Suprapubic skin (tissue), 4 donors: ENCODE data around the gene NHSL1. TPM values are rescaled to one million over a fixed set of nuclear protein-coding genes. Genes with fewer than 3 reads are reported as not detected.

Experiments
- DNase-seq, 2 donors: peaks; one replicate each; pipeline ENCODE4 v3.0.0-alpha.2; 2019; ENCODE audit warnings: low spot score in 2 of 2
- H3K27ac ChIP-seq: fragments of 200-600 bp; sonication (generic); one replicate; pipeline ENCODE4 v1.5.1; 2019
- H3K27me3 ChIP-seq: fragments of 200-600 bp; sonication (generic); one replicate; pipeline ENCODE4 v1.5.1; 2019
- H3K36me3 ChIP-seq: fragments of 200-600 bp; sonication (generic); one replicate; pipeline ENCODE4 v1.5.1; 2019
- H3K4me1 ChIP-seq: fragments of 200-600 bp; sonication (generic); one replicate; pipeline ENCODE4 v1.5.1; 2019
- H3K4me3 ChIP-seq: fragments of 200-600 bp; sonication (generic); one replicate; pipeline ENCODE4 v1.5.1; 2019; ENCODE audit warnings: mild to moderate bottlenecking
- H3K9me3 ChIP-seq: fragments of 200-600 bp; sonication (generic); one replicate; pipeline ENCODE4 v1.5.1; 2019
- EP300 ChIP-seq: sonication (generic); formaldehyde crosslinking; IDR thresholded peaks from one replicate; pipeline ENCODE4 v1.6.1; 2017; ENCODE audit warnings: antibody characterized with exemption
- POLR2A ChIP-seq, 2 donors: fragments of 450-650 bp; IDR thresholded peaks; one replicate each; pipeline ENCODE4 v1.6.1; 2017; ENCODE audit warnings: antibody characterized with exemption in 2 of 2, mild to moderate bottlenecking in 2 of 2, moderate library complexity in 2 of 2
- POLR2AphosphoS5 ChIP-seq, 3 donors: sonication (generic); formaldehyde crosslinking; IDR thresholded peaks; one replicate each; pipeline ENCODE4 v1.6.1; 2017; ENCODE audit warnings: antibody characterized with exemption in 3 of 3
- WGBS: methylation state at CpG from one replicate; pipeline ENCODE4 v1.1.5; 2018; 5-methylcytosine and 5-hydroxymethylcytosine counted together
- total RNA-seq, 4 donors: library from RNA; depleted of rRNA; stranded (reverse); fragments of >200 nt; gene quantifications; one replicate each; pipeline ENCODE4 v1.1.0, GENCODE V29; 2016
- TF ChIP-seq, protein P1 (sequence below), 2 donors: fragments of 200-600 bp in 1 of 2; fragments of 450-650 bp in 1 of 2; sonication (generic) in 1 of 2; IDR thresholded peaks; one replicate each; pipeline ENCODE4 v1.5.1; 2016 to 2019; ENCODE audit warnings: antibody characterized with exemption in 2 of 2, mild to moderate bottlenecking in 1 of 2, moderate library complexity in 1 of 2

The NHSL1 gene, protein sequence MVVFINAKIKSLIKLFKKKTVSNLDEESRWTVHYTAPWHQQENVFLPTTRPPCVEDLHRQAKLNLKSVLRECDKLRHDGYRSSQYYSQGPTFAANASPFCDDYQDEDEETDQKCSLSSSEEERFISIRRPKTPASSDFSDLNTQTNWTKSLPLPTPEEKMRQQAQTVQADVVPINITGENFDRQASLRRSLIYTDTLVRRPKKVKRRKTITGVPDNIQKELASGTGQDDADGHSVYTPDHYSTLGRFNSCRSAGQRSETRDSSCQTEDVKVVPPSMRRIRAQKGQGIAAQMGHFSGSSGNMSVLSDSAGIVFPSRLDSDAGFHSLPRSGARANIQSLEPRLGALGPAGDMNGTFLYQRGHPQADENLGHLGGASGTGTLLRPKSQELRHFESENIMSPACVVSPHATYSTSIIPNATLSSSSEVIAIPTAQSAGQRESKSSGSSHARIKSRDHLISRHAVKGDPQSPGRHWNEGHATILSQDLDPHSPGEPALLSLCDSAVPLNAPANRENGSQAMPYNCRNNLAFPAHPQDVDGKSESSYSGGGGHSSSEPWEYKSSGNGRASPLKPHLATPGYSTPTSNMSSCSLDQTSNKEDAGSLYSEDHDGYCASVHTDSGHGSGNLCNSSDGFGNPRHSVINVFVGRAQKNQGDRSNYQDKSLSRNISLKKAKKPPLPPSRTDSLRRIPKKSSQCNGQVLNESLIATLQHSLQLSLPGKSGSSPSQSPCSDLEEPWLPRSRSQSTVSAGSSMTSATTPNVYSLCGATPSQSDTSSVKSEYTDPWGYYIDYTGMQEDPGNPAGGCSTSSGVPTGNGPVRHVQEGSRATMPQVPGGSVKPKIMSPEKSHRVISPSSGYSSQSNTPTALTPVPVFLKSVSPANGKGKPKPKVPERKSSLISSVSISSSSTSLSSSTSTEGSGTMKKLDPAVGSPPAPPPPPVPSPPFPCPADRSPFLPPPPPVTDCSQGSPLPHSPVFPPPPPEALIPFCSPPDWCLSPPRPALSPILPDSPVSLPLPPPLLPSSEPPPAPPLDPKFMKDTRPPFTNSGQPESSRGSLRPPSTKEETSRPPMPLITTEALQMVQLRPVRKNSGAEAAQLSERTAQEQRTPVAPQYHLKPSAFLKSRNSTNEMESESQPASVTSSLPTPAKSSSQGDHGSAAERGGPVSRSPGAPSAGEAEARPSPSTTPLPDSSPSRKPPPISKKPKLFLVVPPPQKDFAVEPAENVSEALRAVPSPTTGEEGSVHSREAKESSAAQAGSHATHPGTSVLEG (N-terminal part only)
- 100 to 1,000 TPM in 1 of 4 donors, 10 to 100 TPM in 3; 62.6 to 105 (median 79.8) TPM for total RNA-seq

DNA sequence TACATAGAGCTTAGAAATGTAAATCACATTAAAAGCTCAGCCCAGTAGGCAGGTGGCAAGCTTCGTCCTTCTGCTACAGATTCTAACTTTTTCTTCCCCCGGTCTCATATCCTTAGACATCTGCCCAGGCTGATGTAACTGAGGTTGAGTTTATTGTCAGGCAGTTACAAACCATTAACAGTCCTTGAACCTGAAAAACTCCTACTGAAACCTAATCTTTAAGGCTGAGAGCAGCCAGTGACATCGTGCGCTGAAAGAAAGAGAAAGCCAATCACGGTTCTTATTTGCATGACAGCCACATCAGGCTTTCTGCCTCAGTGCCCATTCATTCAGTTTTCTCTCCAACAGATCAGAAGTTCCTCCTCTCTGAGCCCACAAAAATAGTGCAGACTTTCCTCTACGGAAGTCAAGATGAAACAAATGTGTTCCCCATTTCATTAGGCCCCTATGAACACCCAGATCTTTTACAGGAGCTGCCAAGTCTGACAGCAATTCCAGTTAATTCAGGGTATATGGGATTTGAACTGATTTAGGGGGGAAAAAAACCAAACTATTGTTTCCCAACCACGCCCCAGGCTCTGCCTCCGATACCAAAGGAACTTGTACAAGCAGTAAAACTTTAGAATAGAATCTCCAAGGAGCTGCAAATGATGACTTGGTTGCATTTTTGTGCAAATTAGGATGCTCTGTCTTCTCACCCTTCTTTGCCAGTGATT is at the start of gene NHSL1:
TSS of gene NHSL1 (minus strand) at position 192 of the 716 bp plus-strand sequence. CDS start 204 bp downstream, outside the sequence.
- Histone ChIP-seq H3K4me1 (peaks cover 27% of the 10 kb centered on the region), H3K4me3 (peak within 1 kb of the TSS; percentile 2), H3K27ac (no peak within 1 kb of the TSS), H3K27me3 (no peaks in the 10 kb centered on the region), H3K36me3 (no peaks in the 10 kb centered on the region), H3K9me3 (no peaks in the 10 kb centered on the region)
- DNase-seq = no peak
- TF ChIP-seq, protein P1, sequence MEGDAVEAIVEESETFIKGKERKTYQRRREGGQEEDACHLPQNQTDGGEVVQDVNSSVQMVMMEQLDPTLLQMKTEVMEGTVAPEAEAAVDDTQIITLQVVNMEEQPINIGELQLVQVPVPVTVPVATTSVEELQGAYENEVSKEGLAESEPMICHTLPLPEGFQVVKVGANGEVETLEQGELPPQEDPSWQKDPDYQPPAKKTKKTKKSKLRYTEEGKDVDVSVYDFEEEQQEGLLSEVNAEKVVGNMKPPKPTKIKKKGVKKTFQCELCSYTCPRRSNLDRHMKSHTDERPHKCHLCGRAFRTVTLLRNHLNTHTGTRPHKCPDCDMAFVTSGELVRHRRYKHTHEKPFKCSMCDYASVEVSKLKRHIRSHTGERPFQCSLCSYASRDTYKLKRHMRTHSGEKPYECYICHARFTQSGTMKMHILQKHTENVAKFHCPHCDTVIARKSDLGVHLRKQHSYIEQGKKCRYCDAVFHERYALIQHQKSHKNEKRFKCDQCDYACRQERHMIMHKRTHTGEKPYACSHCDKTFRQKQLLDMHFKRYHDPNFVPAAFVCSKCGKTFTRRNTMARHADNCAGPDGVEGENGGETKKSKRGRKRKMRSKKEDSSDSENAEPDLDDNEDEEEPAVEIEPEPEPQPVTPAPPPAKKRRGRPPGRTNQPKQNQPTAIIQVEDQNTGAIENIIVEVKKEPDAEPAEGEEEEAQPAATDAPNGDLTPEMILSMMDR (IDR thresholded peaks at IDR 0.05) = no peak
- no peak for TF ChIP-seq POLR2AphosphoS5 (IDR thresholded peaks at IDR 0.05)
- WGBS = 31% methylated on average over 8 of the region's 8 CpGs

DNA sequence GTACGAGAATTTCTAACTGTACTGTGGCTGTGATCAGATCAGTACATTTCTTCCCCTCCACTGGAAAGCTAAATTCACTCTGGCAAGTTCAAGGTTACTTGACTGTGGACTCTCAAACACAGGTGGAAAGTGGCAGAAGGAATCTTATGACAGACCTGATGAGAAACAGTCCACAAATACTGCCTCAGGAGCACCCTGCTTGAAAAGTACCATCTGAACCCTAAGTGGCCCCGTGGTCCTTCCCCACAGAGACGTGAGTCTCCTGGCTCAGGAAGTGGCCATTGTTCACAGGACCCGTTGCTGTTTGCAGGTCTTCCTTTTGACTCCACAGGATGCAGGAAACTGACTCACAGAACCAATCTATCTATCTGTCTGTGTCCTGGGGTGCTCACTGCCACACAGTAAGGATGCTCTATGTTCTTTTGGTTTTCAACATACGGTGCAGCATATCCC is 47.5 kb upstream of the NHSL1 start:
- peaks cover 23% of the 10 kb centered on the region for H3K4me1 ChIP-seq
- H3K4me3 ChIP-seq = no peak overlapping the region
- H3K27me3 ChIP-seq = no peaks in the 10 kb centered on the region
- H3K27ac ChIP-seq = no peak overlapping the region
- no peak for TF ChIP-seq POLR2A (IDR thresholded peaks at IDR 0.05)
- H3K9me3 ChIP-seq = no peaks in the 10 kb centered on the region
- DNase-seq = no peak
- 68% methylated on average over 5 of the region's 5 CpGs for WGBS
- H3K36me3 ChIP-seq = no peaks in the 10 kb centered on the region

DNA sequence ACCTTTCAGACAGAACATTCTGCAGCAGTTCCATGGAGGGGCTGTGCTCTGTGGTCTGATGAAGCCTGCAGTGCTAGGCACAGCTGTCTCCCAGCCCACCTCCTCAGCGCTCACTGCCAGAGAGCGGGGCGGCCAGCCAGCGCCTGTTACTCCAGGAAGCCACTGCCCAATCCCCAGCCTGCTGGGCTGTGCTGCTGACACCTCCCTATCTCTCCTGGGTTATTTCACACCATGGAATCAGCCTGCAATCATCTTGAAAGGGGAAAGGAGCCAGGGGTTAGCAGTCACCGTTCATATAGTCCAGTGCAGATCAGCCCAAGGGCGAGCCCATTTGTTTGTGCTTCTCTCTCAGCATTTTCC is 46.3 kb upstream of the NHSL1 start:
- no peaks in the 10 kb centered on the region for H3K9me3 ChIP-seq
- H3K27me3 ChIP-seq = no peaks in the 10 kb centered on the region
- peak overlapping the region; percentile 27 for H3K27ac ChIP-seq
- peak overlapping the region; percentile 31 for H3K4me3 ChIP-seq
- no peak for TF ChIP-seq EP300
- TF ChIP-seq POLR2A (IDR thresholded peaks at IDR 0.05) = peak in 1 of 2 donors; percentile 12
- DNase-seq = peak in 1 of 2 donors; percentile 83
- no peaks in the 10 kb centered on the region for H3K36me3 ChIP-seq
- H3K4me1 ChIP-seq = peaks cover 28% of the 10 kb centered on the region
- WGBS = 65% methylated on average over 6 of the region's 6 CpGs

DNA sequence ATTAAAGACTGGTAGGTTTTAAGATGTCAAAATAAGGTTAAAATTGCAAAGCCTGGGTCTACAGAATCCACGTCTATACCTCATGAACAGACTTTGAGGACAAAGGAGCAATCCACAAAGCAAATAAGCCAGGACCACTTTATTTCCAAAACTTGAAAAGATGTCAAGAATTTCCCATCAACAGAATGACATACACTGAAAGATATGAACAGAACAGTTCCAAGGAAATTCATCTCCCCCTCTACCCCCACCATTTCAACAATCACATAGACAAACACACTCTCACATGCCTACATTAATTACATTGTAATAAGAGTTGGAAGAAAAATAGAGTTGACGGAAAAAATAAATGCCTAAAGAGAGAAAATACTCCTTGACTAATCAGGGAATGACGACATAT is 45.2 kb upstream of the NHSL1 start:
- WGBS = 79% methylated on average over 3 of the region's 3 CpGs
- H3K9me3 ChIP-seq = no peaks in the 10 kb centered on the region
- no peak for DNase-seq
- TF ChIP-seq POLR2AphosphoS5 (IDR thresholded peaks at IDR 0.05) (no peak), EP300 (no peak), POLR2A (IDR thresholded peaks at IDR 0.05) (no peak)
- TF ChIP-seq, protein P1 (IDR thresholded peaks at IDR 0.05) = no peak
- no peak overlapping the region for H3K27ac ChIP-seq
- H3K4me3 ChIP-seq = no peak overlapping the region
- H3K27me3 ChIP-seq = no peaks in the 10 kb centered on the region
- peaks cover 28% of the 10 kb centered on the region for H3K4me1 ChIP-seq
- no peaks in the 10 kb centered on the region for H3K36me3 ChIP-seq

DNA sequence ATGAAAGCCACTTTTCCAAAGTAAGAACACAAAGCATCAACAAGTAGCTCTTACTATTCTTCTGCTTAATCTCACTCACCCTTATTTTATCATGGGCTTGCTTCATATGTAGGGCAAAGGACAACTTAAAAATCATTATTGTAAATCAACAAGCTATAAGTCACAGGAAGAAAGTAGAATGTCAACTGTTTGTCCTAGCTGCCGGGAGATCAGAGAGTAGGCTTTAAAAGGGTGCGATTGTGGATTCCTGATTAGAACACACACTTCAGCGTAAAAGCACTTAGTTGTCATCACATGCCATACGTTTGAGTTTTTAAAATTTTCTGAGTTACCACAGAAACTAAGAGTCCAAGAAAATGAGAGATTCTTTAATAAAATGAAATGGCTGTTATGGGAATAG is 44.4 kb upstream of the NHSL1 start:
- Histone ChIP-seq H3K4me3 (no peak overlapping the region), H3K36me3 (no peaks in the 10 kb centered on the region), H3K27me3 (no peaks in the 10 kb centered on the region), H3K4me1 (peaks cover 30% of the 10 kb centered on the region), H3K27ac (no peak overlapping the region), H3K9me3 (no peaks in the 10 kb centered on the region)
- DNase-seq = no peak
- 68% methylated on average over 4 of the region's 4 CpGs for WGBS
- TF ChIP-seq POLR2AphosphoS5 (IDR thresholded peaks at IDR 0.05) (no peak), EP300 (no peak), POLR2A (IDR thresholded peaks at IDR 0.05) (no peak)
- TF ChIP-seq, protein P1 (IDR thresholded peaks at IDR 0.05) = no peak
